ENCODE measurements around the gene NAGLU. TPM values are rescaled to one million over a fixed set of nuclear protein-coding genes. Genes with fewer than 3 reads are reported as not detected.

NAGLU gene
- total and polyA plus RNA-seq, 2 experiments from 2014 or later = 39.4 to 68.1 TPM

- H2AFZ ChIP-seq = no peak overlapping the region
- no peak overlapping the region for H3K4me3 ChIP-seq
- in situ Hi-C loops (cut with MboI) = no loop called here
- no peak overlapping the region for H3K27ac ChIP-seq
- TF ChIP-seq EZH2 (IDR thresholded peaks at IDR 0.05; ENCODE audit: insufficient read depth, poor library complexity, severe bottlenecking) (no peak), EZH2phosphoT487 (IDR thresholded peaks at IDR 0.05; ENCODE audit: insufficient read depth, low read depth) (no peak)
- peaks cover 41% of the 10 kb centered on the region for H3K36me3 ChIP-seq (ENCODE audit: low read depth)
- no peaks in the 10 kb centered on the region for H3K27me3 ChIP-seq (replicated peaks; ENCODE audit: insufficient read depth)
- H3K9me3 ChIP-seq (ENCODE audit: low read depth) = no peaks in the 10 kb centered on the region
- peaks cover 76% of the 10 kb centered on the region for H3K79me2 ChIP-seq (ENCODE audit: insufficient read depth)
- no peaks in the 10 kb centered on the region for H4K20me1 ChIP-seq (ENCODE audit: insufficient read depth)
- no peak overlapping the region for H3K9ac ChIP-seq
- H3F3A ChIP-seq (ENCODE audit: insufficient read depth) = 0 out of 2 replicates have a peak, but pooled peaks cover 5% of the 10 kb centered on the region
- WGBS, 2 experiments (ENCODE audit: low coverage in 1 of 2, low lambda C conversion rate in 2 of 2, missing lambda C conversion rate in 2 of 2) = 85 to 100% methylated on average over 2 of the region's 2 CpGs
- no peaks in the 10 kb centered on the region for H3K4me1 ChIP-seq (ENCODE audit: insufficient read depth)
- no peaks in the 10 kb centered on the region for H3K9me2 ChIP-seq (ENCODE audit: insufficient read depth)
- no peak for DNase-seq
- H3K4me2 ChIP-seq (ENCODE audit: unreplicated experiment) = no peak overlapping the region
Measured at GRCh38 chr17:42590886-42591285, 54.8 kb downstream of the NAGLU start.

GRCh38 chr17:42591411-42591810, 55.4 kb downstream of the NAGLU start:
- Histone ChIP-seq H3K9me2 (ENCODE audit: insufficient read depth) (no peaks in the 10 kb centered on the region), H3K9me3 (ENCODE audit: low read depth) (no peaks in the 10 kb centered on the region), H3K27me3 (replicated peaks; ENCODE audit: insufficient read depth) (no peaks in the 10 kb centered on the region), H3K79me2 (ENCODE audit: insufficient read depth) (peaks cover 82% of the 10 kb centered on the region), H3K27ac (no peak overlapping the region), H3F3A (ENCODE audit: insufficient read depth) (0 out of 2 replicates have a peak, but pooled peaks cover 5% of the 10 kb centered on the region), H3K4me1 (ENCODE audit: insufficient read depth) (no peaks in the 10 kb centered on the region), H3K9ac (no peak overlapping the region), H2AFZ (no peak overlapping the region), H3K4me2 (ENCODE audit: unreplicated experiment) (no peak overlapping the region), H4K20me1 (ENCODE audit: insufficient read depth) (no peaks in the 10 kb centered on the region; the same call in 1 of the 2 replicates), H3K4me3 (no peak overlapping the region), H3K36me3 (ENCODE audit: low read depth) (peaks cover 40% of the 10 kb centered on the region)
- whole genome bisulfite sequencing, 2 experiments (ENCODE audit: low coverage in 1 of 2, low lambda C conversion rate in 2 of 2, missing lambda C conversion rate in 2 of 2) = 97 to 98% methylated on average over 9 of the region's 9 CpGs
- no peak for TF ChIP-seq EZH2 (IDR thresholded peaks at IDR 0.05; ENCODE audit: insufficient read depth, poor library complexity, severe bottlenecking)
- no peak for TF ChIP-seq EZH2phosphoT487 (IDR thresholded peaks at IDR 0.05; ENCODE audit: insufficient read depth, low read depth)
- in situ Hi-C loops (cut with MboI) = no loop called here
- no peak for DNase-seq

Small RNA genes lying within 50 kb of the gene (microRNA-seq; reads per million reads assigned to microRNA genes)
- 7.2 reads per million, percentile 11 among the genes with 10 or more reads in this experiment for gene MIR5010 (ENCODE audit: borderline number of aligned reads)
- gene MIR548AT (ENCODE audit: borderline number of aligned reads) = not detected

Small RNA genes lying within 50 kb of the gene (small RNA-seq; reads per million reads assigned to genes)
- gene MIR548AT (ENCODE audit: low read depth, low replicate concordance) = not detected

Other genes with a start within 250 kb of the NAGLU start
- gene STAT5A, start 247.7 kb upstream of the NAGLU start, total RNA-seq (2014; rRNA removed; shearing (Covaris generic)) = 21.2 and 26.3 TPM in 2 replicates
- gene STAT5A, start 247.7 kb upstream of the NAGLU start, polyA plus RNA-seq (2016; fragmentation: Nextera tagmentation; extraction: Ambion mirVana) = 6.7 and 6.8 TPM in 2 replicates
- gene STAT3, start 147.8 kb upstream of the NAGLU start, total RNA-seq (2014; rRNA removed; shearing (Covaris generic)) = 79.4 and 84.1 TPM in 2 replicates
- 112 and 115 TPM in 2 replicates for gene STAT3, start 147.8 kb upstream of the NAGLU start, polyA plus RNA-seq (2016; fragmentation: Nextera tagmentation; extraction: Ambion mirVana)
- gene CAVIN1, start 113.0 kb upstream of the NAGLU start, total RNA-seq (2014; rRNA removed; shearing (Covaris generic)) = 1,074 and 1,102 TPM in 2 replicates
- 666 and 686 TPM in 2 replicates for gene CAVIN1, start 113.0 kb upstream of the NAGLU start, polyA plus RNA-seq (2016; fragmentation: Nextera tagmentation; extraction: Ambion mirVana)
- gene ATP6V0A1, start 77.4 kb upstream of the NAGLU start, total RNA-seq (2014; rRNA removed; shearing (Covaris generic)) = 15.3 and 16.3 TPM in 2 replicates
- 21.6 and 26.0 TPM in 2 replicates for gene ATP6V0A1, start 77.4 kb upstream of the NAGLU start, polyA plus RNA-seq (2016; fragmentation: Nextera tagmentation; extraction: Ambion mirVana)
- 0.76 and 2.3 TPM in 2 replicates for gene HSD17B1, start 16.7 kb downstream of the NAGLU start, total RNA-seq (2014; rRNA removed; shearing (Covaris generic))
- 2.6 and 3.0 TPM in 2 replicates for gene HSD17B1, start 16.7 kb downstream of the NAGLU start, polyA plus RNA-seq (2016; fragmentation: Nextera tagmentation; extraction: Ambion mirVana)
- gene COASY, start 25.9 kb downstream of the NAGLU start, total RNA-seq (2014; rRNA removed; shearing (Covaris generic)) = 19.2 and 22.7 TPM in 2 replicates
- 50.1 and 56.9 TPM in 2 replicates for gene COASY, start 25.9 kb downstream of the NAGLU start, polyA plus RNA-seq (2016; fragmentation: Nextera tagmentation; extraction: Ambion mirVana)
- 29.3 and 30.8 TPM in 2 replicates for gene MLX, start 30.9 kb downstream of the NAGLU start, total RNA-seq (2014; rRNA removed; shearing (Covaris generic))
- 37.0 and 39.3 TPM in 2 replicates for gene MLX, start 30.9 kb downstream of the NAGLU start, polyA plus RNA-seq (2016; fragmentation: Nextera tagmentation; extraction: Ambion mirVana)
- gene PSMC3IP, start 41.5 kb downstream of the NAGLU start, total RNA-seq (2014; rRNA removed; shearing (Covaris generic)) = 8.2 and 8.9 TPM in 2 replicates
- gene PSMC3IP, start 41.5 kb downstream of the NAGLU start, polyA plus RNA-seq (2016; fragmentation: Nextera tagmentation; extraction: Ambion mirVana) = 11.1 and 12.0 TPM in 2 replicates
- 54.8 and 66.7 TPM in 2 replicates for gene RETREG3, start 73.1 kb downstream of the NAGLU start, total RNA-seq (2014; rRNA removed; shearing (Covaris generic))
- gene RETREG3, start 73.1 kb downstream of the NAGLU start, polyA plus RNA-seq (2016; fragmentation: Nextera tagmentation; extraction: Ambion mirVana) = 36.3 and 38.0 TPM in 2 replicates
- gene TUBG1, start 73.4 kb downstream of the NAGLU start, total RNA-seq (2014; rRNA removed; shearing (Covaris generic)) = 42.5 and 53.0 TPM in 2 replicates
- 91.4 and 95.3 TPM in 2 replicates for gene TUBG1, start 73.4 kb downstream of the NAGLU start, polyA plus RNA-seq (2016; fragmentation: Nextera tagmentation; extraction: Ambion mirVana)
- gene TUBG2, start 123.0 kb downstream of the NAGLU start, total RNA-seq (2014; rRNA removed; shearing (Covaris generic)) = 12.1 and 14.4 TPM in 2 replicates
- gene TUBG2, start 123.0 kb downstream of the NAGLU start, polyA plus RNA-seq (2016; fragmentation: Nextera tagmentation; extraction: Ambion mirVana) = 29.8 and 30.9 TPM in 2 replicates
- gene PLEKHH3, start 140.8 kb downstream of the NAGLU start, total RNA-seq (2014; rRNA removed; shearing (Covaris generic)) = 19.0 and 32.2 TPM in 2 replicates
- gene PLEKHH3, start 140.8 kb downstream of the NAGLU start, polyA plus RNA-seq (2016; fragmentation: Nextera tagmentation; extraction: Ambion mirVana) = 6.4 and 7.5 TPM in 2 replicates
- gene CCR10, start 145.6 kb downstream of the NAGLU start, total RNA-seq (2014; rRNA removed; shearing (Covaris generic)) = 1.1 and 3.5 TPM in 2 replicates
- 1.6 and 2.5 TPM in 2 replicates for gene CCR10, start 145.6 kb downstream of the NAGLU start, polyA plus RNA-seq (2016; fragmentation: Nextera tagmentation; extraction: Ambion mirVana)
- 23.3 and 24.5 TPM in 2 replicates for gene CNTNAP1, start 146.3 kb downstream of the NAGLU start, total RNA-seq (2014; rRNA removed; shearing (Covaris generic))
- 3.2 and 3.6 TPM in 2 replicates for gene CNTNAP1, start 146.3 kb downstream of the NAGLU start, polyA plus RNA-seq (2016; fragmentation: Nextera tagmentation; extraction: Ambion mirVana)
- gene EZH1, start 208.8 kb downstream of the NAGLU start, total RNA-seq (2014; rRNA removed; shearing (Covaris generic)) = 22.4 and 22.5 TPM in 2 replicates
- 19.9 and 22.8 TPM in 2 replicates for gene EZH1, start 208.8 kb downstream of the NAGLU start, polyA plus RNA-seq (2016; fragmentation: Nextera tagmentation; extraction: Ambion mirVana)
- 3.7 TPM in 1 of 2 replicates, not detected in the other for gene RAMP2, start 225.0 kb downstream of the NAGLU start, total RNA-seq (2014; rRNA removed; shearing (Covaris generic))
- 2.3 and 2.4 TPM in 2 replicates for gene RAMP2, start 225.0 kb downstream of the NAGLU start, polyA plus RNA-seq (2016; fragmentation: Nextera tagmentation; extraction: Ambion mirVana)
- 93.0 and 96.0 TPM in 2 replicates for gene VPS25, start 237.2 kb downstream of the NAGLU start, total RNA-seq (2014; rRNA removed; shearing (Covaris generic))
- gene VPS25, start 237.2 kb downstream of the NAGLU start, polyA plus RNA-seq (2016; fragmentation: Nextera tagmentation; extraction: Ambion mirVana) = 103 TPM in 2 replicates
- 3.0 and 3.4 TPM in 2 replicates for gene WNK4, start 244.4 kb downstream of the NAGLU start, total RNA-seq (2014; rRNA removed; shearing (Covaris generic))
- gene WNK4, start 244.4 kb downstream of the NAGLU start, polyA plus RNA-seq (2016; fragmentation: Nextera tagmentation; extraction: Ambion mirVana) = 11.4 and 12.6 TPM in 2 replicates

Data from GM23248 (cell line).